ENCODE results near the gene RTL1.

GRCh38 chr14:100874411-100875091, 29.0 kb downstream of the RTL1 start:
- TF ChIP-seq CTCF (conservative IDR thresholded peaks at IDR 0.05) (no peak), ZFX (IDR thresholded peaks at IDR 0.05) (no peak)

Measured in C4-2B (cell line).